ENCODE data around the gene TCF15.

- no peak for TF ChIP-seq POLR2A (IDR thresholded peaks at IDR 0.05)
- no peak for TF ChIP-seq CTCF (IDR thresholded peaks at IDR 0.05)
- TF ChIP-seq POLR2AphosphoS5 (IDR thresholded peaks at IDR 0.05): no peak
Observed at GRCh38 chr20:610130-611046, at the start of gene TCF15.
